Neural crest cell (in vitro differentiated cells): ENCODE measurements around the gene PRKCQ. TPM values are rescaled to one million over a fixed set of nuclear protein-coding genes. Genes with fewer than 3 reads are reported as not detected.
A peak's percentile ranks its signal among the peaks of the same experiment; 100 is the strongest.

Source experiments
- DNase-seq: peaks from one replicate; pipeline ENCODE4 v3.0.0; 2021; ENCODE audit warnings: low read depth, mixed read lengths, low spot score
- H3K27ac Mint-ChIP-seq: one replicate; pipeline ENCODE4 v1.8.0; 2021; ENCODE audit warnings: mild to moderate bottlenecking, mixed read lengths; ENCODE audit not compliant: unreplicated experiment
- H3K27me3 Mint-ChIP-seq: 2 replicates; pipeline ENCODE4 v1.8.0; 2021; ENCODE audit warnings: low read depth, mild to moderate bottlenecking, mixed read lengths
- H3K36me3 Mint-ChIP-seq: 2 replicates; pipeline ENCODE4 v1.8.0; 2021; ENCODE audit warnings: low read depth, mild to moderate bottlenecking, mixed read lengths
- H3K4me1 Mint-ChIP-seq: 2 replicates; pipeline ENCODE4 v1.8.0; 2021; ENCODE audit warnings: mixed read lengths
- H3K4me3 Mint-ChIP-seq: one replicate; pipeline ENCODE4 v1.8.0; 2021; ENCODE audit warnings: mild to moderate bottlenecking, mixed read lengths
- H3K9me3 Mint-ChIP-seq: 2 replicates; pipeline ENCODE4 v1.8.0; 2021; ENCODE audit warnings: mixed read lengths
- total RNA-seq: library from RNA; stranded (reverse); gene quantifications from 2 replicates; pipeline ENCODE4 v1.2.1, GENCODE V29; 2021
- TF ChIP-seq, protein P1 (sequence below): fragments of 200-600 bp; sonication (generic); conservative IDR thresholded peaks from 2 replicates; pipeline ENCODE4 v1.5.0; 2021; ENCODE audit warnings: antibody characterized with exemption, mild to moderate bottlenecking

The PRKCQ gene
- total RNA-seq, 1 donor from 2014 or later: 3.2 TPM

DNA sequence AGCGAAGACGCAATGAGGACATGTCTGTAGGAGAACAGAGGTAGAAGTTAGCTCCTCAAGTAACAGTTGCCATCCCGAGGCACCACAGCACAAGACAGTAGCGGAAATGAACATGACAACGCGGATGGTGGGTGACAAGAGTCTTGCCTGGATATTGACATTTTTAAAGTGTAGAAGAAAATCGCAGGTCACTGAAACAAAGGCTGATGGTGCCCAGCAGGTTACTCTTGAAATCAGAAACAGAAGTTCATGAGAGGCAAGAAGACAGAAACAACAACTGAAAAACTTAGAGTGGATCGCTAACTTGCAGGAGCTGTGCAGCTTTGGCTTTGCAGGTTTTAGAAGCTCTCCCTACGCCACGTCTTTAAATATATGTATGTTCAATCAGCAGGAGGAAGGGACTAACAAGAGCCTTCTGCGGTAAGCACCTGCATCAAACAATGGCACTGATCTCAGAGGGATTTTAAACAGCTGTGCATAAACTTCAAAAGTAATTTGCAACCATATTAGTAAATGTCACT, 1.8 kb downstream of the PRKCQ start:
- Mint-ChIP-seq H3K4me1 (peaks cover 34% of the 10 kb centered on the region), H3K36me3 (no peaks in the 10 kb centered on the region), H3K27ac (no peak overlapping the region), H3K4me3 (peak overlapping the region; percentile 63), H3K9me3 (no peaks in the 10 kb centered on the region), H3K27me3 (peaks cover 53% of the 10 kb centered on the region)
- TF ChIP-seq, protein P1, sequence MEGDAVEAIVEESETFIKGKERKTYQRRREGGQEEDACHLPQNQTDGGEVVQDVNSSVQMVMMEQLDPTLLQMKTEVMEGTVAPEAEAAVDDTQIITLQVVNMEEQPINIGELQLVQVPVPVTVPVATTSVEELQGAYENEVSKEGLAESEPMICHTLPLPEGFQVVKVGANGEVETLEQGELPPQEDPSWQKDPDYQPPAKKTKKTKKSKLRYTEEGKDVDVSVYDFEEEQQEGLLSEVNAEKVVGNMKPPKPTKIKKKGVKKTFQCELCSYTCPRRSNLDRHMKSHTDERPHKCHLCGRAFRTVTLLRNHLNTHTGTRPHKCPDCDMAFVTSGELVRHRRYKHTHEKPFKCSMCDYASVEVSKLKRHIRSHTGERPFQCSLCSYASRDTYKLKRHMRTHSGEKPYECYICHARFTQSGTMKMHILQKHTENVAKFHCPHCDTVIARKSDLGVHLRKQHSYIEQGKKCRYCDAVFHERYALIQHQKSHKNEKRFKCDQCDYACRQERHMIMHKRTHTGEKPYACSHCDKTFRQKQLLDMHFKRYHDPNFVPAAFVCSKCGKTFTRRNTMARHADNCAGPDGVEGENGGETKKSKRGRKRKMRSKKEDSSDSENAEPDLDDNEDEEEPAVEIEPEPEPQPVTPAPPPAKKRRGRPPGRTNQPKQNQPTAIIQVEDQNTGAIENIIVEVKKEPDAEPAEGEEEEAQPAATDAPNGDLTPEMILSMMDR: no peak
- no peak for DNase-seq

DNA sequence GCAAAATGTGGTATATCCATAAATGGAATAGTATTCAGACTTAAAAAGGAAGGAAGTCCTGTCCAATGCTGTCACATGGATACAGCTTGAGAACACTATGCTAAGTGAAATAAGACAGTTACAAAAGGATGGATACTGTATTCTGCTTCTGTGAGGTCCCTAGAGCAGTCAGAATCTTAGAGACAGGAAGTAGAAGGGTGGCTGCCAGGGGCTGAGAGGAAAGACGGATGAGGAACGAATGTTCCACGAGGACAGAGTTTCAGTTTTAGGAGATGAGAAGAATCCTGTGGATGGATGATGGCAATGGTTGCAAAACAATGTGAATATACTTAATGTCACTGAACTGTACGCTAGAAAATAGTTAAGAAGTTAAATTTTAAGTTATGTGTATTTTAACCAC, 3.8 kb downstream of the PRKCQ start:
- Mint-ChIP-seq H3K27me3 (peaks cover 61% of the 10 kb centered on the region), H3K36me3 (no peaks in the 10 kb centered on the region), H3K9me3 (no peaks in the 10 kb centered on the region), H3K4me3 (peak overlapping the region; percentile 47), H3K27ac (no peak overlapping the region), H3K4me1 (peaks cover 27% of the 10 kb centered on the region)
- DNase-seq: no peak
- TF ChIP-seq, protein P1: no peak

DNA sequence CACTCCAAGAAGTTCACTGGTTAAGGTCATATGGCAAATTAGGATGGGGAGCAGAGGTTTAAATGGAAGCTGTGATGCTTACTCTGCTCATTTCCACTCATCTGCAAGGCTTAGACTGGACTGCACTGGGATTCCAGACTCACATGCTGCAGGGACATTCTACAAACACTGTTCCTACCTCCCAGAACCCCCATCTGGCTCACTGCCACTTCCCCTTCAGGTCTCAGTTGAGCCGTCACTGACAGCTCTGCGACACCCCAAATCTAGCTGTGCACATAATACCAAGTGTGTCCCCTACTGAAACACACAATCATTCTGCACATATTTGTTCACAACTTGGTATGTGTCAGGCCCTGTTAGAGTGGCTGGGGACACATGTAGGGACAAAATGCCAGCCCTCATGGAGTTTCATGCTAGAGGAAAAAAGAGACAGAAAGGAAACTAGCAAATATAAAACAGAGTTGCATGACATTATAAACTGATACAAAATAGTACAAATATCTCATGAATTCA, 5.4 kb downstream of the PRKCQ start:
- no peak for DNase-seq
- Mint-ChIP-seq H3K27ac (no peak overlapping the region), H3K4me3 (no peak overlapping the region), H3K36me3 (no peaks in the 10 kb centered on the region), H3K9me3 (no peaks in the 10 kb centered on the region), H3K4me1 (peaks cover 19% of the 10 kb centered on the region), H3K27me3 (peaks cover 58% of the 10 kb centered on the region)
- TF ChIP-seq, protein P1: no peak

DNA sequence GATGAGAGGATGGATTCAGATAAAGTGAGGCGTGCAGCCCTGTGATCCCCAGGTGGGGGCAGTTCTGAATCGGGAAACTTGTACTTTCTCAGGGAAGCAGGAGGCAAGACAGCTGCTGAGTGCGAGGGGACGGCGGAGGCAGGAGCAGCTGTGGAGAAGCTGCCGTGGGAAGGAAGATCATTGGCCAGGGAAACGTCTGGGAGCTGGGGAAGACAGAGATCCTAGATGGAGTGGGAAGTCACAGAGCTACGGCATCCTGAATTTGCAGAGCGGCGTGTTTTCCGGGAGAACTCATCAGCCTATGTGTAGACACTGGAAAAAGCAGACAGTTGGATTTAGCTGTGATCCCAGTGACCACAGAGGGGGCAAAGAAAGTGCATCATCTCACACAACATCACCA, 9.2 kb downstream of the PRKCQ start:
- Mint-ChIP-seq H3K4me1 (no peaks in the 10 kb centered on the region), H3K27me3 (peaks cover 31% of the 10 kb centered on the region), H3K9me3 (no peaks in the 10 kb centered on the region), H3K36me3 (no peaks in the 10 kb centered on the region), H3K27ac (no peak overlapping the region), H3K4me3 (no peak overlapping the region)
- TF ChIP-seq, protein P1: no peak
- no peak for DNase-seq

DNA sequence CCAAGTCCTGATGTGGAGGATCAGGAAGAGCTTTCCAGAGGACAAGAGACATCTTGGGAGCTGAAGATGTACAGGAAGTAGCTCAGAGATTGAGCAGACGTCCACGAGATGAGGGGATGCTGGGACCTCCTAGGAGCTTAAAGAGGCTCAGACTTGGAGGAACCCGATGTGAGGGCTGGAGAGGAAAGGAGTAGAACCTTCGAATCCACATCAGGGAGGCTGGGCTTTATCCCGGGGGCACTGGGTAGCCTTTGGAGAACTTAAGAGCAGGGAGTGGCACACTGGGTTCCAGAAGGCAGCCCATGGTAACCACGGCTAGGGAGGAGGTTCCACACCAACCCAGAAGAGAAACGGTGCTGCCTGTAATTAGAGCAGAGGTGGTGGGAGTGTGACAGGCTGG, 10.8 kb downstream of the PRKCQ start:
- TF ChIP-seq, protein P1: no peak
- H3K9me3 Mint-ChIP-seq: no peaks in the 10 kb centered on the region
- H3K27ac Mint-ChIP-seq: no peak overlapping the region
- H3K27me3 Mint-ChIP-seq: peaks cover 25% of the 10 kb centered on the region
- H3K4me3 Mint-ChIP-seq: no peak overlapping the region
- H3K36me3 Mint-ChIP-seq: no peaks in the 10 kb centered on the region
- H3K4me1 Mint-ChIP-seq: no peaks in the 10 kb centered on the region
- no peak for DNase-seq

DNA sequence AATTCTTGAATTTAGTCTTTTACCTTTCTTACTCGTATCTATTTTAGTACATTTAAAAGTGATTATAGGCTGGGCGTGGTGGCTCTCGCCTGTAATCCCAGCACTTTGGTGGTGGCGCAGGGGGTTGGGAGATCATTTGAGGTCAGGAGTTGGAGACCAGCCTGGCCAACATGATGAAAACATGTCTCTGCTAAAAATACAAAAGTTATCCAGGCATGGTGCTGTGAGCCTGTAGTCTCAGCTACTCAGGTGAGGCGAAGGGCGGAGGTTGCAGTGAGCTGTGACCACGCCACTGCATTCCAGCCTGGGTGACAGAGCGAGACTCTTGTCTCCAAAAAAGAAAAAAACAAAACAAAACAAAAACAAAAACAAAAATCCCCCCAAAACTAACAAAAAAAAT, 12.2 kb downstream of the PRKCQ start:
- Mint-ChIP-seq H3K4me3 (no peak overlapping the region), H3K9me3 (no peaks in the 10 kb centered on the region), H3K36me3 (no peaks in the 10 kb centered on the region), H3K27me3 (peaks cover 15% of the 10 kb centered on the region), H3K4me1 (no peaks in the 10 kb centered on the region), H3K27ac (no peak overlapping the region)
- DNase-seq: no peak
- TF ChIP-seq, protein P1: no peak
